PFSK-1 (cell line): Measurements from ENCODE around the gene PRRC2B.

Source experiments
- FOXP2 ChIP-seq: optimal IDR thresholded peaks from 2 replicates; pipeline ENCODE3; 2011; ENCODE audit warnings: borderline replicate concordance, control low read depth, inconsistent platforms; ENCODE audit not compliant: insufficient read depth; ENCODE audit errors: extremely low read length, extremely low read depth
- POLR2AphosphoS5 ChIP-seq: IDR thresholded peaks from 2 replicates; pipeline ENCODE4 v1.6.1; 2012; ENCODE audit warnings: low read depth, mild to moderate bottlenecking, control low read depth, low read length, moderate library complexity
- SIN3A ChIP-seq: IDR thresholded peaks from 2 replicates; pipeline ENCODE4 v1.6.1; 2012; ENCODE audit warnings: mild to moderate bottlenecking, low read length, moderate library complexity, borderline replicate concordance; ENCODE audit not compliant: insufficient read depth
- TAF1 ChIP-seq: IDR thresholded peaks from 2 replicates; pipeline ENCODE4 v1.6.1; 2012; ENCODE audit warnings: low read length, control low read depth, borderline replicate concordance; ENCODE audit not compliant: insufficient read depth
- TF ChIP-seq, protein P1 (sequence below), 2 experiments: IDR thresholded peaks; 2 replicates each; pipeline versions ENCODE4 v1.6.1 to v1.8.0; 2011 to 2012; ENCODE audit warnings: low read depth in 2 of 2, low read length in 2 of 2, control low read depth in 1 of 2, inconsistent platforms in 1 of 2, mild to moderate bottlenecking in 1 of 2, moderate library complexity in 1 of 2; ENCODE audit not compliant: insufficient read depth in 1 of 2

Gene PRRC2B

DNA sequence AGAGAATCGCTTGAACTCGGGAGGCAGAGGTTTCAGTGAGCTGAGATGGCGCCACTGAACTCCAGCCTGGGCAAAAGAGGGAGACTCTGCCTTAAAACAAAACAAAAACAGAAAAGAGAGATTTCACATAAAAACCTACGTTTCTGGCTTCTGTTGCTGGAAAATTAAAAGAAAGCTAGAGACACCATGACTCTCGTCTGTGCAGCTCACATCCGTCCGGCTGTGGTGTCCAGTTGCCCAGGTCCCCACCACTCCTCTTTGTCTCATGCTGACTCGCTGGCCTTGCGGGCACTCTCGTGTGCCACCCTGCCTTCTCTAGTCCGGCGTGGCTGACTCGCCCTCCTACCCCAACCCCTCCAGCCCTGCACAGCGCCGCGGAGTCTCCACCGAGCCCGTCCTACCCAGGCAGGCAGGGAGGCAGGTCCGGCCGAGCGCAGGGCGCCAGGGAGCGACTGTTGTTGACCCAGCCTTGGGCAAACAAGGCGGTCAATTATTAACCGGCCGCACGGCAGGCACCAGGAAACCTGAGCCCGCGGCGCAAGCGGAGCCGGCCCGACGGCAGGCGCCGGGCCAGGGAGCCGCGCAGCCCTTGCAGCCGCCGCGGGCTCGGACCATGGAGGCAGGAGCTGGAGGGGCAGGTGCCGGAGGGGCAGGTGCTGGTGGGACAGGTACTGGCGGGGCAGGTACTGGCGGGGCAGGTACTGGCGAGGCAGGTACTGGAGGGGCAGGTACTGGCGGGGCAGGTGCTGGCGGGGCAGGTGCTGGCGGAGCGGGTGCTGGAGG, 151.3 kb downstream of the PRRC2B start, which contains the start of gene PRRT1B:
Gene PRRT1B (plus strand): TSS at position 521 of the 783 bp plus-strand sequence. CDS start 93 bp downstream, at position 614.
- TF ChIP-seq SIN3A (no peak), FOXP2 (no peak), TAF1 (no peak), POLR2AphosphoS5 (no peak)
- TF ChIP-seq, protein P1, sequence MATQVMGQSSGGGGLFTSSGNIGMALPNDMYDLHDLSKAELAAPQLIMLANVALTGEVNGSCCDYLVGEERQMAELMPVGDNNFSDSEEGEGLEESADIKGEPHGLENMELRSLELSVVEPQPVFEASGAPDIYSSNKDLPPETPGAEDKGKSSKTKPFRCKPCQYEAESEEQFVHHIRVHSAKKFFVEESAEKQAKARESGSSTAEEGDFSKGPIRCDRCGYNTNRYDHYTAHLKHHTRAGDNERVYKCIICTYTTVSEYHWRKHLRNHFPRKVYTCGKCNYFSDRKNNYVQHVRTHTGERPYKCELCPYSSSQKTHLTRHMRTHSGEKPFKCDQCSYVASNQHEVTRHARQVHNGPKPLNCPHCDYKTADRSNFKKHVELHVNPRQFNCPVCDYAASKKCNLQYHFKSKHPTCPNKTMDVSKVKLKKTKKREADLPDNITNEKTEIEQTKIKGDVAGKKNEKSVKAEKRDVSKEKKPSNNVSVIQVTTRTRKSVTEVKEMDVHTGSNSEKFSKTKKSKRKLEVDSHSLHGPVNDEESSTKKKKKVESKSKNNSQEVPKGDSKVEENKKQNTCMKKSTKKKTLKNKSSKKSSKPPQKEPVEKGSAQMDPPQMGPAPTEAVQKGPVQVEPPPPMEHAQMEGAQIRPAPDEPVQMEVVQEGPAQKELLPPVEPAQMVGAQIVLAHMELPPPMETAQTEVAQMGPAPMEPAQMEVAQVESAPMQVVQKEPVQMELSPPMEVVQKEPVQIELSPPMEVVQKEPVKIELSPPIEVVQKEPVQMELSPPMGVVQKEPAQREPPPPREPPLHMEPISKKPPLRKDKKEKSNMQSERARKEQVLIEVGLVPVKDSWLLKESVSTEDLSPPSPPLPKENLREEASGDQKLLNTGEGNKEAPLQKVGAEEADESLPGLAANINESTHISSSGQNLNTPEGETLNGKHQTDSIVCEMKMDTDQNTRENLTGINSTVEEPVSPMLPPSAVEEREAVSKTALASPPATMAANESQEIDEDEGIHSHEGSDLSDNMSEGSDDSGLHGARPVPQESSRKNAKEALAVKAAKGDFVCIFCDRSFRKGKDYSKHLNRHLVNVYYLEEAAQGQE (IDR thresholded peaks at IDR 0.05; ENCODE audit: insufficient read depth in 1 of 2, low read depth in 2 of 2, low read length in 2 of 2): no peak

DNA sequence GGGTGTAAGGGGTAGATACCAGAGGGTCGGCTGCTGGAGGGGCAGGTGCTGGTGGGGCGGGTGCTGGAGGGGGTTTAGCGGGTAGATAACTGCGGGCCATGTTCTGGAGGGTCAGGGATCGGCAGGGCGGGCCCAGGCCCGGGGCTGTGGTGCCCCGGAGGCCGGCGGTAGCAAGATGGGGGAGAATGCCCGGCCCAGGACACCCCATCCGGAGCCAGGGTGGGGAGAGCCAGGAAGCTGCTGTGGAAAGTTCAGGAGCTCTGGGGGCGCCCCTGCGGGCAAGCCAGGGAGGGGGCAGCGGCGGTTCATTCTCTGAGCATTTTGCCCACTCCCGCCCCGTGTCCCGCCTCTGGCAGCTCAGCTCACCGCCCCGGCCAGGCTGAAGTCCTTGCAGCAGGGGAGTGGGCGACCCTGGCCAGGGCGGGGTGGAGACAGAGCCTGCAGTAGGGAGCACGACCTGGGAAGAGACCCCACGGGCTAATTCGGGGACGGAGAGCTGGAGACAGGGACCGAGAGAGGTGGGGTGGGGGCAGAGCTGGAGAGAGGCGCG, 152.0 kb downstream of the PRRC2B start:
- TF ChIP-seq SIN3A (no peak), TAF1 (no peak), FOXP2 (no peak), POLR2AphosphoS5 (no peak)
- TF ChIP-seq, protein P1 (IDR thresholded peaks at IDR 0.05; ENCODE audit: insufficient read depth in 1 of 2, low read depth in 2 of 2, low read length in 2 of 2): no peak

DNA sequence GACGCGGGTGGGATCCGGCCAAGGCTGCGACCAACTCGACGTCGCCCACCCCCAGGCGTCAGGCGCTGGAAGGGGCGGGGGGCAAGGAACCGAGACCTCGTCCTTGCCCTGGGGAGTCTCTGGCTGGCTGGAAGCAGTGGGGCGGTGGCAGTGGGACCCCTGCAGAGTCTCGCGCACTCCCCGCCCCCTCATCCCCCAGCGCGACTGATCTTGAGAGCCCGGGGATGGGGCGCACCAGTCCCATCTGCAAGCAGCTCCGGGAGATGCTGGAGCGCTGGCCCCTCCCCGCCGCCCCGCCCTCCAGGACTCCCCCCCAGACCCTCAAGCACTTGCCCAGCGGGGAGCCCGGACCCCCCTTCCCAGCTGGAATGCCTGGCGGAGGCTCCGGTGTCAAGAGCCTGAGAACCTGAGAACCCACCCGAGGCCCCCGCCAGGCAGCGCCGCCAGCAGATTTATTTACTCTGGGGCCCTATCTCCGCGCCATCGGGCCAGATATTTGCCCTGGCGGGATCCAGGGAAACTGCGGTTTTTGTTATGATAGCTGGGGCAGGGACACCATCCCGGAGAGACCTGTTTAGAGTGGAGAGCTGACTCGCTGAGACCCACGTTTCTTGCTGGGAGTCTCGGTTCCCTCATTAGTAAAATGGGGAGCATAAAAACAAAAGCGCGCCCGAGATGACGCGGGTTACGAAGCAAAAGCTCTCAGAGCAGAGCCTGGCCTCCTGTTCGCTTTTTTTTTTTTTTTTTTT, 152.6 kb downstream of the PRRC2B start:
- no peak for TF ChIP-seq SIN3A
- TF ChIP-seq, protein P1 (IDR thresholded peaks at IDR 0.05; ENCODE audit: insufficient read depth in 1 of 2, low read depth in 2 of 2, low read length in 2 of 2): no peak
- no peak for TF ChIP-seq TAF1
- no peak for TF ChIP-seq FOXP2
- TF ChIP-seq POLR2AphosphoS5: no peak
